ENCODE data around the gene SKIDA1. TPM values are rescaled to one million over a fixed set of nuclear protein-coding genes. Genes with fewer than 3 reads are reported as not detected.

Gene SKIDA1
- total and polyA plus RNA-seq, 2 donors from 2014 or later = 0.71 to 2.9 TPM

GRCh38 chr10:21510241-21511094 lies 15.0 kb downstream of the SKIDA1 start:
- Histone ChIP-seq H3K4me3 (ENCODE audit: low read length in 3 of 3) (peak overlapping the region in 2 of 3 donors; percentile 38 to 42), H3K27ac (ENCODE audit: low read depth in 2 of 2, low read length in 2 of 2) (no peak overlapping the region), H3K27me3 (ENCODE audit: control insufficient read depth, insufficient read depth, low read length) (no peaks in the 10 kb centered on the region), H3K9ac (ENCODE audit: low read length in 3 of 3) (peak overlapping the region in 2 of 3 donors; percentile 9 to 47), H3K9me3 (ENCODE audit: control insufficient read depth in 2 of 3, insufficient read depth in 1 of 3, low read length in 3 of 3) (no peaks in the 10 kb centered on the region), H3K36me3 (ENCODE audit: control insufficient read depth in 2 of 3, insufficient read depth in 3 of 3, low read length in 3 of 3) (no peaks in the 10 kb centered on the region), H3K4me1 (ENCODE audit: control insufficient read depth in 2 of 3, insufficient read depth in 2 of 3, low read depth in 1 of 3, low read length in 3 of 3) (peaks cover 0 to 4% (median 4%) of the 10 kb centered on the region in 3 donors)
- TF ChIP-seq CTCF (IDR thresholded peaks at IDR 0.05; ENCODE audit: borderline replicate concordance, extremely low read depth, insufficient read depth) = no peak
- FAIRE-seq = no peak
- DNase-seq = peak in 4 of 5 donors; percentile 65 to 83 (median 76)
- intact Hi-C loops (cut with DNase I) = no loop called here

GRCh38 chr10:21509341-21510240 lies 15.9 kb downstream of the SKIDA1 start:
- no peak overlapping the region for H3K27ac ChIP-seq (ENCODE audit: low read depth in 2 of 2, low read length in 2 of 2)
- no peak for TF ChIP-seq CTCF (IDR thresholded peaks at IDR 0.05; ENCODE audit: borderline replicate concordance, extremely low read depth, insufficient read depth)
- peak overlapping the region in 1 of 3 donors; percentile 38 for H3K4me3 ChIP-seq (ENCODE audit: low read length in 3 of 3)

GRCh38 chr10:21508706-21509331 lies 16.7 kb downstream of the SKIDA1 start:
- intact Hi-C loops (cut with DNase I) = no loop called here
- Histone ChIP-seq H3K4me1 (ENCODE audit: control insufficient read depth in 2 of 3, insufficient read depth in 2 of 3, low read depth in 1 of 3, low read length in 3 of 3) (peaks cover 0 to 4% (median 4%) of the 10 kb centered on the region in 3 donors), H3K9ac (ENCODE audit: low read length in 3 of 3) (no peak overlapping the region), H3K36me3 (ENCODE audit: control insufficient read depth in 2 of 3, insufficient read depth in 3 of 3, low read length in 3 of 3) (no peaks in the 10 kb centered on the region), H3K9me3 (ENCODE audit: control insufficient read depth in 2 of 3, insufficient read depth in 1 of 3, low read length in 3 of 3) (no peaks in the 10 kb centered on the region), H3K4me3 (ENCODE audit: low read length in 3 of 3) (no peak overlapping the region), H3K27me3 (ENCODE audit: control insufficient read depth, insufficient read depth, low read length) (no peaks in the 10 kb centered on the region), H3K27ac (ENCODE audit: low read depth in 2 of 2, low read length in 2 of 2) (no peak overlapping the region)
- no peak for FAIRE-seq
- peak in 4 of 5 donors; percentile 41 to 65 (median 53) for DNase-seq
- TF ChIP-seq CTCF (IDR thresholded peaks at IDR 0.05; ENCODE audit: borderline replicate concordance, extremely low read depth, insufficient read depth) = no peak

More at GRCh38 chr10:21509341-21510240, 15.9 kb downstream of the SKIDA1 start:
- FAIRE-seq (no peak), DNase-seq (peak in 4 of 5 donors; percentile 64 to 80 (median 70))
- no peaks in the 10 kb centered on the region for H3K27me3 ChIP-seq (ENCODE audit: control insufficient read depth, insufficient read depth, low read length)
- no peak overlapping the region for H3K9ac ChIP-seq (ENCODE audit: low read length in 3 of 3)
- no peaks in the 10 kb centered on the region for H3K9me3 ChIP-seq (ENCODE audit: control insufficient read depth in 2 of 3, insufficient read depth in 1 of 3, low read length in 3 of 3)
- no peaks in the 10 kb centered on the region for H3K36me3 ChIP-seq (ENCODE audit: control insufficient read depth in 2 of 3, insufficient read depth in 3 of 3, low read length in 3 of 3)
- intact Hi-C loops (cut with DNase I) = no loop called here
- peaks cover 0 to 4% (median 4%) of the 10 kb centered on the region in 3 donors for H3K4me1 ChIP-seq (ENCODE audit: control insufficient read depth in 2 of 3, insufficient read depth in 2 of 3, low read depth in 1 of 3, low read length in 3 of 3)

Data from kidney (tissue), 14 donors.